Testis (tissue), 3 donors: ENCODE data around the gene WFDC10A. TPM values are rescaled to one million over a fixed set of nuclear protein-coding genes. Genes with fewer than 3 reads are reported as not detected.

Source experiments
- DNase-seq: peaks from one replicate; pipeline ENCODE4 v3.0.0-alpha.2; 2019
- H3K27ac ChIP-seq, 2 donors: fragments of 200-600 bp; sonication (generic); one replicate each; pipeline ENCODE4 v1.5.1; 2019
- H3K27me3 ChIP-seq: fragments of 200-600 bp; sonication (generic); one replicate; pipeline ENCODE4 v1.5.1; 2019
- H3K36me3 ChIP-seq: fragments of 200-600 bp; sonication (generic); one replicate; pipeline ENCODE4 v1.5.1; 2017; ENCODE audit warnings: low read depth; ENCODE audit errors: missing control alignments
- H3K4me1 ChIP-seq: fragments of 200-600 bp; sonication (generic); one replicate; pipeline ENCODE4 v1.5.1; 2019
- H3K4me3 ChIP-seq, 2 donors: fragments of 200-600 bp; sonication (generic); one replicate each; pipeline ENCODE4 v1.5.1; 2017 to 2019
- H3K9me3 ChIP-seq: fragments of 200-600 bp; sonication (generic); one replicate; pipeline ENCODE4 v1.5.1; 2017
- CTCF ChIP-seq, 3 experiments: fragments of 450-650 bp in 2 of 3; fragments of 200-600 bp in 1 of 3; sonication (generic) in 1 of 3; IDR thresholded peaks; one replicate each; pipeline ENCODE4 v1.5.1; 2016 to 2019; ENCODE audit warnings: antibody characterized with exemption in 3 of 3, mild to moderate bottlenecking in 2 of 3, moderate library complexity in 1 of 3
- POLR2A ChIP-seq: fragments of 450-650 bp; IDR thresholded peaks from one replicate; pipeline ENCODE4 v1.6.1; 2017; ENCODE audit warnings: antibody characterized with exemption, mild to moderate bottlenecking, moderate library complexity
- WGBS, 2 donors: methylation state at CpG; one replicate each; pipeline ENCODE4 v1.1.5; 2018; 5-methylcytosine and 5-hydroxymethylcytosine counted together
- intact Hi-C: fragments of 100-400 bp; cut with DNase I; formaldehyde crosslinking; loops from one replicate; pipeline ENCODE4 v1.15.1; 2023; ENCODE audit warnings: low total_unique reads
- polyA plus RNA-seq: library from polyadenylated mRNA; stranded (reverse); fragments of 350-450 nt; fragmentation: Illumina TruSeq; extraction: RNeasy Lipid Tissue Mini Kit (QIAGEN cat#74804); gene quantifications from one replicate; pipeline ENCODE4 v1.2.3, GENCODE V29; 2014; ENCODE audit warnings: low read depth, low replicate concordance; ENCODE audit not compliant: insufficient read depth
- total RNA-seq, 2 donors: library from RNA; depleted of rRNA; stranded (reverse); fragments of >200 nt; gene quantifications; one replicate each; pipeline ENCODE4 v1.2.3, GENCODE V29; 2016

Gene WFDC10A
- total and polyA plus RNA-seq, 3 donors from 2014 or later, result not detected

DNA sequence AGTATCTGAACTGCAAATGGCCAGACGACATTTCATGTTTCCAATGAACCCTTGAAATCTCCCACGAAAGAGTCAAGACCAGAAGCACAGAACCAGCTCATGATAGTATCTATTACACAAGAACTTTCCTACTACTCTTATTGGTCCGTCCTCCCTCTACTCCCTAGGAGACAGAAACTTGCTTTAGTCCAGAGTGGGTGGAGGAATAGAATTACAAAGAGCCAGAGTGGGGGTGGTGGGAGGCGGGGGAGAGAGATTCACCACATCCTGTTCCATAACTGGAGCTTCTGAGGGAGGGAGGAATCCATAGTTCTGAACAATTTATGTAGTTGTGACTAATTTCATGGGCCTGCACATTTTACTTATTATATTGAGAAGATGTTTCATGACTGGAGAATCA, 18.5 kb upstream of the WFDC10A start:
- Histone ChIP-seq H3K36me3 (no peaks in the 10 kb centered on the region), H3K27me3 (no peaks in the 10 kb centered on the region), H3K4me1 (no peaks in the 10 kb centered on the region), H3K9me3 (no peaks in the 10 kb centered on the region), H3K4me3 (no peak overlapping the region), H3K27ac (no peak overlapping the region)
- WGBS, 2 donors, result 57 to 65% methylated on average over 4 of the region's 4 CpGs
- TF ChIP-seq CTCF (IDR thresholded peaks at IDR 0.05) (no peak), POLR2A (no peak)
- intact Hi-C loops, result no loop called here
- no peak for DNase-seq

DNA sequence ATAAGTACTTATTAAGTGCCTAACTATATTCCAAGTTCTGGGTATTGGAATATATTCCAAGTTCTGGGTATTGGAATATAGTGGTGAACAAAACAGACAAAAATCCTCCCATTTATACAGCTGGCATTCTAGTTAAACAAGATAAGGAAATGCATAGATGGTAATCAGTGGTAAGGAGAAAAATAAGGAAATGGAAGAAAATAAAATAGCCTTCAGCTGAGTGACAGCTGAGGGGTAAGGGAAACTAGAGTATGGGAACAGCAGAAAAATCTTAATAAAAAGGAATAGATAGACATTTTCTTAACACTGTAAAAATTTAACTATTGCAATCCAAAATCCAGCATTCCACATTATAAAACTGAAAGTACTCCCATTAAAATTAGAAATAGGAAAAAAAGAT, 17.2 kb upstream of the WFDC10A start:
- Histone ChIP-seq H3K4me1 (no peaks in the 10 kb centered on the region), H3K27ac (no peak overlapping the region), H3K27me3 (no peaks in the 10 kb centered on the region), H3K36me3 (no peaks in the 10 kb centered on the region), H3K9me3 (no peaks in the 10 kb centered on the region), H3K4me3 (no peak overlapping the region)
- DNase-seq, result no peak
- TF ChIP-seq CTCF (IDR thresholded peaks at IDR 0.05) (no peak), POLR2A (no peak)
- intact Hi-C loops, result no loop called here

GRCh38 chr20:45617591-45617990, 11.9 kb upstream of the WFDC10A start:
- H3K27ac ChIP-seq, result no peak overlapping the region
- no peaks in the 10 kb centered on the region for H3K36me3 ChIP-seq
- WGBS, 2 donors, result 93 to 98% methylated on average over 2 of the region's 2 CpGs
- H3K9me3 ChIP-seq, result no peaks in the 10 kb centered on the region
- intact Hi-C loops, result no loop called here
- H3K4me3 ChIP-seq, result no peak overlapping the region
- no peaks in the 10 kb centered on the region for H3K4me1 ChIP-seq
- no peak for DNase-seq
- TF ChIP-seq CTCF (IDR thresholded peaks at IDR 0.05) (no peak), POLR2A (no peak)
- no peaks in the 10 kb centered on the region for H3K27me3 ChIP-seq

DNA sequence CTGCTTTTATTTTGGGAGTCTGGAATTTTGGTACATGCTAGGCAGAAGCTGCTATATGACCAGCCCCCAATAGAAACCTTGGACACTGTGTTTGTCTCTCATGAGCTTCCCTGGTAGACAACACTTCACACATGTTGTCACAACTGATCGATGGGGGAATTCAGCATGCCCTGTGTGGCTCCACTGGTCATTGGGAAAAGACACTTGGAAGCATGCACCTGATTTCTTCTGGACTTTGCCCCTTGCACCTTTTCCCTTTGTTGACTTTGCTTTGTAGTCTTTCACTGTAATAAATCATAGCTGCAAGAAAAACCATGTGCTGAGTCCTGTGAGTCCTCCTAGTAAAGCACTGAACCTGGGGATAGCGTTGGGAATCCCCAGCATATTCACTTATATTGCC, 7.9 kb upstream of the WFDC10A start:
- TF ChIP-seq POLR2A (no peak), CTCF (IDR thresholded peaks at IDR 0.05) (no peak)
- Histone ChIP-seq H3K9me3 (no peaks in the 10 kb centered on the region), H3K27ac (no peak overlapping the region), H3K4me1 (no peaks in the 10 kb centered on the region), H3K36me3 (no peaks in the 10 kb centered on the region), H3K27me3 (no peaks in the 10 kb centered on the region), H3K4me3 (no peak overlapping the region)
- WGBS, 2 donors, result 85 to 94% methylated on average over 2 of the region's 2 CpGs
- intact Hi-C loops, result no loop called here
- no peak for DNase-seq

DNA sequence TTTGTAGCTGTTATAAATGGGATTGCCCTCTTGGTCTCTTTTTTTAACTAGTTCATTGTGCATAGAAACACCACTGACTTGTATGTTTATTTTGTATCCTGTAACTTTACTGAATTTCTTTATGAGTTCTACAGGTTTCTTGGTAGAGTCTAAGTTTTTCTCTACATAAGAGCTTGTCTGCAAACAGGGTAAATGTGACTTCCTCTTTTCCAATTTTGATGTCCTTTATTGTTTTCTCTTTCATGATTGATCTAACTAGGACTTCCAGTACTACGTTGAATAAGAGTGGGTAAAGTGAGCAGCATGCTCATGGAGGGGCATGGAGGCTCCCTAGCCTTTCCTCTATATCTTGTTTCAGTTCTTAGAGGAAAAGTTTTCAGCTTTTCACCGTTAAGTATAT, 3.0 kb upstream of the WFDC10A start:
- Histone ChIP-seq H3K4me3 (no peak overlapping the region), H3K27me3 (no peaks in the 10 kb centered on the region), H3K4me1 (no peaks in the 10 kb centered on the region), H3K27ac (no peak overlapping the region), H3K9me3 (no peaks in the 10 kb centered on the region), H3K36me3 (no peaks in the 10 kb centered on the region)
- intact Hi-C loops, result no loop called here
- no peak for DNase-seq
- TF ChIP-seq POLR2A (no peak), CTCF (IDR thresholded peaks at IDR 0.05) (no peak)
- WGBS, 2 donors, result 82 to 85% methylated on average over 2 of the region's 2 CpGs
